ENCODE results near the gene IL1R2.
A peak's percentile ranks its signal among the peaks of the same experiment; 100 is the strongest.

The IL1R2 gene

DNA sequence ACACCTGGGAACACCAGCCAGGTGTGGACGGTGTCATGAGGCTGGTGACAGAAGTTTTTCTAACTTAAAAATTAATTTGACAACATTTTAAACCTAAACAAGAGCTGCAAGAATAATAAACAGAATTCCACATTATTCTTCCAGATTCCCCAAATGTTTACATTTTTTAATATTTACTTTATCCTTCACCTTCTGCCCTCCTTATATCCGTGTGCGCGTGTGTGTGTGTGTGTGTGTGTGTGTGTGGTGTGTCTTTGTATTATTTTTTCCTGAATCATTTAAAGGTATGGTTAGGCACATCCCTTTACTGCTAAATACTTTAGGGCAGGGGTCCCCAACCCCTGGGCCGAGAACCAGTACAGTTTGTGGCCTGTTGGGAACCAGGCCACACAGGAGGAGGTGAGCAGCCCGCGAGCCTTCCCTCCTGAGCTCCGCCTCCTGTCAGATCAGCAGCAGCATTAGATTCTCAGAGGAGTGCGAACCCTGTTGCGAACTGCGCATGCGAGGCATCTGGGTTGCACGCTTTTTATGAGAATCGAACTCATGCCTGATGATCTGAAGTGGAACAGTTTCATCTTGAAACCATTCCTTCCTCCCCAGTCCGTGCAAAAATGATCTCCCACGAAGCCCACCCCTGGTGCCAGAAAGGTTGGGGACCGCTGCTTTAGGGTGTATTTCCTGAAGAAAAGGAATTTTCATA lies 16.4 kb upstream of the IL1R2 start:
- DNase-seq (ENCODE audit: low read depth in 2 of 2): no peak

GRCh38 chr2:101976891-101977290 lies 14.9 kb upstream of the IL1R2 start:
- no peak for DNase-seq (ENCODE audit: low read depth in 2 of 2)

- no peak for DNase-seq (ENCODE audit: low read depth in 2 of 2)
Measured at GRCh38 chr2:101980368-101980767, 11.4 kb upstream of the IL1R2 start.

GRCh38 chr2:101981066-101981465 lies 10.7 kb upstream of the IL1R2 start:
- DNase-seq (ENCODE audit: low read depth in 2 of 2): no peak

DNA sequence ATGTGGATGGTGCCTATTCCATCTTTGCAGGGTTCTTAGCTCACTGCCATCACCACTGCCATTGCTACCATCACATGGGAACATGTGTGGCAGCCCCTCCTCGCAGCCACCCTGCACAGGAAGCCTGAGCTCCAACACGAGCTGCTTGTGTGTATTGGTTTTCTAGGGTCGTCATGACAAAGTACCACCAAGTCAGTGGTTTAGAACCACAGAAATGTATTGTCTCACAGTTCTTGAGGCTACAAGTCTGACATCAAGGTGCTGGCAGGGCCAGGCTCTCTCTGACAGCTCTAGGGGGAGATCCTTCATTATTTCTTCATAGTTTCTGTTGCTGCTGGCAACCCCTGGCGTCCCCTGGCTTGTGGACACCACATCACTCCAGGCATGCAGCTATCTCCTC lies 10.3 kb upstream of the IL1R2 start:
- no peak for DNase-seq (ENCODE audit: low read depth in 2 of 2)

GRCh38 chr2:101982495-101983029 lies 9.2 kb upstream of the IL1R2 start:
- no peak for DNase-seq (ENCODE audit: low read depth in 2 of 2)

GRCh38 chr2:101983486-101983885 lies 8.3 kb upstream of the IL1R2 start:
- no peak for DNase-seq (ENCODE audit: low read depth in 2 of 2)

GRCh38 chr2:101983928-101984327 lies 7.8 kb upstream of the IL1R2 start:
- no peak for DNase-seq (ENCODE audit: low read depth in 2 of 2)

DNA sequence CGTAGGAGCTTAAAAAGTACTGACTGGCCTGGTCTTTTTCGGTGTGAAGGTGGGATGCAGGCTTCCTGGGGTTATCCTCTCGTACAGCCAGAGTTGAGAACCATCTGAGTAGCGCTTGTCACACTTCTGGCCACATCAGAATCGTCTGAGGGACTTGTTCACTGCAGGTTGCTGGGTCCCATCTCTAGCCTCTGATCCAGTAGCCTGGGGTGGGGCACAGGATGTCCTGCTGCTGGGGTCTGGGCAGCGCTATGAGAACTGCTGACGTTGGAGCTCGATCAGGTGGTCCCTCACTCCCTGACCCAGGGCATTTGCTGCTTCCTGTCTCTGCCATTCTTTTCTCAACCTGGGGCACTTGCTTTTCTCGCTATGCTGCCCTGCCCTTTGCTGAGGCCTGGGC lies 7.1 kb upstream of the IL1R2 start:
- no peak for DNase-seq (ENCODE audit: low read depth in 2 of 2)

GRCh38 chr2:101985101-101985792 lies 6.5 kb upstream of the IL1R2 start:
- no peak for DNase-seq (ENCODE audit: low read depth in 2 of 2)

- DNase-seq (ENCODE audit: low read depth in 2 of 2): no peak
Measured at GRCh38 chr2:101985793-101986164, 6.0 kb upstream of the IL1R2 start.

GRCh38 chr2:101986376-101986775 lies 5.4 kb upstream of the IL1R2 start:
- DNase-seq (ENCODE audit: low read depth in 2 of 2): no peak

DNA sequence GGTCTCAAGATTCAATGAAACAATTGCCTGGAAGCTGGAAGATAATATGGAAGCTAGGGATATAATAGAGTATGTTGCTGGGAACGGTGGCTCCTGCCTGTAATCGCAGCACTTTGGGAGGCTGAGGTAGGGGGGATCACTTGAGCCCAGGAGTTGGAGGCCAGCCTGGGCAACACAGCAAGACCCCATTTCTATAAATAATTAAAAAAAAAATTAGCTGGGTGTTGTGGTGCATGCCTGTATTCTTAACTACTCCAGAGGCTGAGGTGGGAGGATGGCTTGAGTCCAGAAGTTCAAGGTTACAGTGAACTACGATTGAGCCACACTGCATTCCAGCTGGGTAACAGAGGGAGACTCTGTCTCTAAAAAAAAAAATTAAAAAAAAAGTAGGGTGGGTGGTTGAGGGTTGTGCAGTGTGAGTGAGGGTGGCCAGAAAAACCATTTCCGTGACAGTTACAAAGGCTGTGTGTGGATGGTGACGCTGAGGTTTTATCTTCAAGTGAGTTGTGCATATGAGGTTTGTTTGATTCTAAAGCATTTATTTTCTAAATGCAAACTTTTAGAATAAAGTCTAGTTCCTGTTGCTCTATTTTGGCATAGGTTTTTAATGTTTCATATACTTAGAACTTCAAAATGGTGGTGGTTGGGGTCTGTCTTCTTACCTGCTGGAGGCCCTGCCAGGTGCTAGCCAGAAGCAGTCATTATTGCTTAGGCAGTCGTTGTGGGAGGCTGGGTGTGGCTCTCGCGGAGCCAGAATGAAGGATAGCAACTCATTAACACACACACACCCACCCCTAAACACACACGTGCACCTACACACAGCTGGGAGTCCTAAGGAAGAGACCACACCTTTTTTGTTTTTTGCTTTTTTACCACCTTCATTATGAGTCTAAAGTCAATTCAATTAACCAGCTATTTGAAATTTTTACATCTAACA lies 4.7 kb upstream of the IL1R2 start:
- DNase-seq (ENCODE audit: low read depth in 2 of 2): no peak

GRCh38 chr2:101987832-101988231 lies 3.9 kb upstream of the IL1R2 start:
- no peak for DNase-seq (ENCODE audit: low read depth in 2 of 2)

- DNase-seq (ENCODE audit: low read depth in 2 of 2): no peak
Measured at GRCh38 chr2:101988541-101988940, 3.2 kb upstream of the IL1R2 start.

GRCh38 chr2:101989740-101990460 lies 1.9 kb upstream of the IL1R2 start:
- no peak for DNase-seq (ENCODE audit: low read depth in 2 of 2)

GRCh38 chr2:101993772-101994171 lies 2.0 kb downstream of the IL1R2 start:
- no peak for DNase-seq (ENCODE audit: low read depth in 2 of 2)

DNA sequence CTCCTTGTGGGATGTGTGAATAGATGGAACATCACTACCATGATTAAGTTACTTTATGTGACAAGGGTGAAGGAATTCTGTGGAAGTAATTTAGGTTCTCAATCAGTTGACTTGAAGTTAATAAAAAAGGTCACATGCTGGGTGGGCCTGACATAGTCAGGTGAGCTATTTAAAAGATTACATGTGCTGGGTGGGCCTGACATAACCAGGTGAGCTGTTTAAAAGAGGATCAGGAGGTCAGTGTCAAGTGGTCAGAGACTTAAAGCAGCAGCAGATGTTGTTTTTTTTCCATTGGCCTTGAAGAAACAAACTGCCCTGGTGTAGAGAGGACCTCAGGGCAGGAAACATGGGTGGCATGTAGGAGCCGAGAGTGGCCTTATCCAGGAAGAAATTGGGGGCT lies 3.3 kb downstream of the IL1R2 start:
- no peak for DNase-seq (ENCODE audit: low read depth in 2 of 2)

GRCh38 chr2:101995804-101996203 lies 4.0 kb downstream of the IL1R2 start:
- no peak for DNase-seq (ENCODE audit: low read depth in 2 of 2)

- DNase-seq (ENCODE audit: low read depth in 2 of 2): no peak
Measured at GRCh38 chr2:101998556-101998895, 6.8 kb downstream of the IL1R2 start.

- DNase-seq (ENCODE audit: low read depth in 2 of 2): peak in 1 of 2 experiments; percentile 24
Measured at GRCh38 chr2:101998896-101999789, 7.4 kb downstream of the IL1R2 start.

Data from stimulated activated CD4-positive, alpha-beta T cell treated with anti-CD3 and anti-CD28 coated beads, Interleukin-12 subunit alpha, Interleukin-12 subunit beta, amount 100 ng/mL, for 24 hours (primary cell).